GM19463 (cell line): ENCODE measurements around the gene COQ8B.
"Not testable (repeated sequence)": the region's sequence is repeated elsewhere in the genome, so short reads cannot be mapped to it uniquely, and the experiment has no call there.

Source experiments
- ATAC-seq: cut with Tn5 transposase; IDR thresholded peaks from one replicate; pipeline ENCODE4 v1.9.1; 2021; ENCODE audit warnings: mild to moderate bottlenecking, moderate library complexity; ENCODE audit not compliant: unreplicated experiment

COQ8B gene

GRCh38 chr19:40716482-40717324, at the start of gene COQ8B, which contains the start of gene ITPKC:
Gene COQ8B, minus strand, starts transcription at chr19:40716886. Its CDS starts 2,254 bp downstream, at chr19:40714632.
Gene ITPKC, plus strand, starts transcription at chr19:40717112. Its CDS starts 24 bp downstream, at chr19:40717136.
- ATAC-seq, result peak; percentile 66

DNA sequence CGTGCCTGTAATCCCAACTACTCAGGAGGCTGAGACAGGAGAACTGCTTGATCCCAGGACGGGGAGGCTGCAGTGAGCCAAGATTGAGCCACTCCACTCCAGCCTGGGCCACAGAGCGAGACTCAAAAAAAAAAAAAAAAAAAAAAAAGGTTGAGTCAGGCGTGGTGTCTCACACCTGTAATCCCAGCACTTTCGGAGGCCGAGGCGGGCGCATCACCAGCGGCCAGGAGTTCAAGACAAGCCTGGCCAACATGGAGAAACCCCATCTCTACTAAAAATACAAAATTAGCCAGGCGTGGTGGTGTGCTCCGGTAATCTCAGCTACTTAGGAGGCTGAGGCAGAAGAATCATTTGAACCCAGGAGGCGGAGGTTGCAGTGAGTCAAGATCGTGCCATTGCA, 49.7 kb upstream of the COQ8B start:
- ATAC-seq, result not testable (repeated sequence)

DNA sequence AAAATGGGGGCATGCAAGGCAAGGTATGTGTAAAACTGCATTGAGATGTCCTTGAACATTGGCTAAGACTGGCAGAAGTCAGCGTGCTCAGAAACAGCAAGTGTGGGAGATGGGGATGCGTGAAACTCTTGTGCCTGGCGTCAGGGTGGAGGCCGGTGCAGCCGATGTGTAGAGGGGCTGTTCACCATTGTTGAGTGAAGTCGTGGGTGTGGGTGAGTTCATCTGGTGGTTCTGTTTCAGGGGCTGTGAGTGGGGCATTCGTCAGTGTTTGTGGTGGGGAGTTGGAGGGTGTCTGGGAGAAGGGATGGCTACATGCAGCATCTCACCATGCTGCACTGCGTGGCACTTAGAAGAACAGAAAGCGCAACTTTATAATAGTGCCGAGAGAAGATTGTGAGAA, 47.3 kb upstream of the COQ8B start:
- ATAC-seq, result no peak

DNA sequence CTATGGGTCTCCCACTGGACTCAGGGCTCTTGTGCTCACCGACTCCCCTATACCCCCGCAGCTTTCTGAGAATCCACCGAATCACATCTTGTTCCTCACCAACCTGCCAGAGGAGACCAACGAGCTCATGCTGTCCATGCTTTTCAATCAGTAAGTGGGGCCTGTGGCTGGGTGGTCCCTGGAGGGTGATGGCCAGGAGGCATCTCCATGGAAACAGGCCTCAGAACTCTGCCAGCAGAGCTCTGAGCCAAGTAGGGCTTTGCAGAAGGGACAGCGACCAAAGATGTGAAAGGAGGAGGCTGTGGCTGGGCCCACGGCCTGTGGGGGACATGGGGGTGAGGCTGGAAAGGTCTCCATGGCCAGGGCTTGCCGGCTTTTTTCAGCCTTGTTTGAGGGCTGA, 46.8 kb upstream of the COQ8B start:
- no peak for ATAC-seq

- ATAC-seq, result no peak
These were observed 46.2 kb upstream of the COQ8B start for GRCh38 chr19:40762754-40763470.

GRCh38 chr19:40759352-40759751, 42.7 kb upstream of the COQ8B start:
- no peak for ATAC-seq

- ATAC-seq, result no peak
These were observed 41.8 kb upstream of the COQ8B start for GRCh38 chr19:40758491-40758890.

DNA sequence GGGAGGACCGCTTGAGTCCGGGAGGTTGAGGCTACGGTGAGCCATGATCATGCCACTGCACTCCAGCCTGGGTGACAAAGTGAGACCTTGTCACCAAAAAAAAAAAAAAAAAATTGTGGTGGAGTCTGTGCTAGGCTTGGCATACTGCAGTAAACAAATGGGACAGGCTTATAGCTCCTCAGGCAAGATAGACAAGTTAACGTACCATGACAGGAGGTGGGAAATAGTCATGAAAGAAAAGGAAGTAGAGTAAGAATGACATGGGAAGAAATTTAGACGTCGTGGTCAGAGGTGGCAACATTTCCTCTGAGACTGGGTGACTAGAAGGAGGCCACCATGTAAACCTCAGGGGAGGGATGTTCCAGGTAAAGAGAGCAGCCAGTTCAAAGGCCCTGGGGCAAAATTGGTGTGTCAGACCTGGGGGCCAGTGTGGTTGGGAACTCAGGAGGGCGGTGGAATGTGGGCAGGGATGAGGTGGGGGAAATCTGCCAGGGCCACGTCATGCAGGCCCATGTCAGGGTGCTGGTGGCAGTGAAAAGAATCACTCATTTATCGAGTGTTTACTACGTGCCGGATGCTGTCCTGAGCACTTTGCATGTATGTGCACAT, 39.9 kb upstream of the COQ8B start:
- no peak for ATAC-seq

DNA sequence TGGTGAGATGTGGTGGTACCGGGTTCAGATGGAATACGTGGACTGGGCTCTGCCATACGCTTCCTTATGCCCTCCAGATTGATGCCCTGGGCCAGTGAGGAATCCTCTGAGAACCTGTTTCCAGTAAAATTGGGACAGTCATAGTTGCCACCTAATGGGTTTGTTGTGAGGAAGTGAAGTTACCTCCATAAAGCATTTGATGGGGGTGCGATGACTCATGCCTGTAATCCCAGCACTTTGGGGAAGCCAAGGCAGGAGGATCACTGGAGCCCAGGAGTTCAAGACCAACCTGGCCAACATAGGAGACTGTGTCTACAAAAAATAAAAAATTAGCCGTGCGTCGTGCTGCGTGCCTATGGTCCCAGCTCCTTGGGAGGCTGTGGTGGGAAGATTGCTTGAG, 39.1 kb upstream of the COQ8B start:
- ATAC-seq, result no peak

DNA sequence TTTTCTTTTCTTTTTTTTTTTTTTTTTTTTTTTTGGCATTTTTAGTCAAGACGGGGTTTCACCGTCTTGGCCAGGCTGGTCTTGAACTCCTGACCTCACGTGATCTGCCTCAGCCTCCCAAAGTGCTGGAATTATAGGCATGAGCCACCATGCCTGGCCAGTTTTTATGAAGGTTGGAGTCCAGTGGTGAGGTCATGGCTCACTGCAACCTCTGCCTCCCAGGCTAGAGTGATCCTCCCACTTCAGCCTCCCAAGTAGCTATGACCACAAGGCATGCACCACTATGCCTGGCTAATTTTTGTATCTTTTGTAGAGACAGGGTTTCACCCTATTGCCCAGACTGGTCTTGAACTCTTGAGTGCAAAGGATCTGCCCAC, 38.5 kb upstream of the COQ8B start:
- ATAC-seq, result no peak

- ATAC-seq, result no peak
These were observed 38.0 kb upstream of the COQ8B start for GRCh38 chr19:40754611-40755247.

DNA sequence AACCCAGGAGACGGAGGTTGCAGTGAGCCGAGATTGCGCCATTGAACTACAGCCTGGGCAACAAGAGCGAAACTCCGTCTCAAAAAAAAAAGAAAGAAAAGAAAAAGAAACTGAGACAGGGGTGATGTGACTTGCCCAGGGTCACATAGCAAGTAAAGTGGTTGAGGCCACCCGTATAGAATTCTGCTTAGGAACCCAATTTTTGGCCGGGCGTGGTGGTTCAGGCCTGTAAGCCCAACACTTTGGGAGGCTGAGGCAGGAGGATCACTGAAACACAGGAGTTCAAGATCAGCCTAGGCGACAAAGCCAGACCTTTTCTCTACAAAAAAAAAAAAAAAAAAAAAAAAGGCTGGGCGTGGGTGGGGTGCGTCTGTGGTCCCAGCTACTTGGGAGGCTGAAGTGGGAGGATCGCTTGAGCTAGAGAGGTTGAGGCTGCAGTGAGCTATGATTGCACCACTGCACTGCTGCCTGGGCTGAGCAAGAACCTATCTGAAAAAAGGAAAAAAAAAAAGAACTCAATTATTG, 35.6 kb upstream of the COQ8B start:
- no peak for ATAC-seq

- ATAC-seq, result peak; percentile 61
These were observed 34.3 kb upstream of the COQ8B start, which contains the start of gene SNRPA for GRCh38 chr19:40750874-40751537. Gene SNRPA, plus strand, starts transcription at chr19:40751203. Its CDS starts 206 bp downstream, at chr19:40751409.

DNA sequence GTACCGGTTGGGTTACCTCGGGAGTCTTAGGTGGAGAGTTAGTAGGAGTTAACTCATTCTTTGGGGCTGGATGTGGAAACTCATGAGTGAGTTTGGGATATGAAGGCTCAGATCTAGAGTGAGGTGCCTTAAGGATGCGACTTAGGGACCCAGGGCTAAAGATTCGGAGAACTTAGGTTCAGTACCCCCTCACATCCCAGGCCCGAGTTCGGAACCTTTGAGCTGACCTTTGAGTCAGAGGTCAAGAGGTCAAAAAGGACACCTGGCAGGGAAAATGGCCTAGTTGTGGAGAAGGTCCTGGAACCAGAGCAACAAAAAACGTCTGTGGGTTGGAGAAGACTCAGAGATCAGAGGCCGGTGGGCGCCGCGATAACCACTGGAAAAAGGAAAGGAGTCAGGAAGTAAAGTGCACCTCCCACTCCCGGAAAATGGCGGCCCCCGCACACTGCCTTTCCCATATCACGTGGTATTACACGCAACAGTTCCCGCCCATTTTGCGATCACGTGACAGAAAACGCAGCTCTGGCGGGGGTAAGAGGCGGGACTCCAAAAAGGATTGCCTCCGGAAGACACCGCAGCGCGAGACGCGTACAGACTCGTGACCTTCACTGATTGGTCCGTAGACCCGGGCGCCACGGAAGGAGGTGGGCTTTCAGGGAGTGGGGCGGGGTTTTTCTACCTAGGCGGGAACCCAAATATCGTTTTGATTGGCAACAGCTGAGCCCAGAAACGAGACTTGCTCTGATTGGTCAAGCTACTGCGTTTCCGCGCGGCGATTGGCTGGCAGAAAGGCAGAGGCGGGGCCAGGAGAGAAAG, 33.6 kb upstream of the COQ8B start, which contains the start of gene ACTMAP:
Gene ACTMAP, minus strand, starts transcription at position 420 of the 816 bp plus-strand sequence. CDS start 674 bp downstream, outside the sequence.
- peak; percentile 79 for ATAC-seq

- ATAC-seq, result no peak
These were observed 30.9 kb upstream of the COQ8B start for GRCh38 chr19:40747536-40747935.

DNA sequence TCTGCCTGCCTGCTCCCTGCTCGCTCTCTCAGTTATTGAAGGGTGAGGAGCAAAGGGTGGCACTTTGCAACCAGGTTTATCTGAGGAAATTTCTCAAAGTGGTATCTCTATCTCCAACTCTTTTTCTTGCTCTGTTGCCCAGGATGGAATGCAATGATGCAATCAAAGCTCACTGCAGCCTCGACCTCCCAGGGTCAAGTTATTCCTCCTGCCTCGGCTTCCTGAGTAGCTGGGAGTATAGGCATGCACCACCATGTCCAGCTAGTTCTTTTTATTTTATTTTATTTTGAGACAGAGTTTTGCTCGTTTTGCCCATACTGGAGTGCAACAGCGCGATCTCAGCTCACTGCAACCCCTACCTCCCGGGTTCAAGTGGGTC, 28.7 kb upstream of the COQ8B start:
- ATAC-seq, result no peak

GRCh38 chr19:40744554-40745401, 28.1 kb upstream of the COQ8B start:
- ATAC-seq, result no peak

DNA sequence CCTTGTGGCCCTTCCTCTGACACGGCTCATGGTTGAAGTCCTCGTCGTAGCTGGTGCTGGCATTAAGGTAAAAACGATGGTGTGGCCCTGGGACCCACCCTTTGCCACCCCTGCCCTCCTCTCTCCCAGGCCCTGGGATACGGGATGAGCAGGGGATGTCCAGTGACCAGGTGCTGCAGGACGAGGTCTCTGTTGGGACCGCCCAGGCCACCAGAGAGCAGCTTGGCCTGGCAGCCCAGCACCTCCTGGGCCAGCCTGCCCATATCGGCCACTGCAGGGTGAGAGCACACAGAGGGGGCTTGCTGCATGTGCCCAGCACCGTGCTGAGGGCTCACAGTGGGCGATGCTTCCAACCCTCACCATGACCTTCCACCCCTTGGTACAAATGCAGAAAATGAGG, 27.2 kb upstream of the COQ8B start:
- ATAC-seq, result no peak
